HEK293T (cell line): ENCODE results near the gene LRP1B.

Source experiments
- BHLHE40 ChIP-seq: fragments of 450-650 bp; IDR thresholded peaks from 2 replicates; pipeline ENCODE4 v1.6.1; 2016; ENCODE audit warnings: mild to moderate bottlenecking, moderate library complexity, borderline replicate concordance
- ELF4 ChIP-seq: fragments of 450-650 bp; IDR thresholded peaks from 2 replicates; pipeline ENCODE4 v1.6.1; 2017; ENCODE audit warnings: antibody characterized with exemption
- HDGF ChIP-seq: fragments of 450-650 bp; IDR thresholded peaks from 2 replicates; pipeline ENCODE4 v1.6.1; 2017; ENCODE audit warnings: antibody characterized with exemption, borderline replicate concordance
- NFRKB ChIP-seq: fragments of 450-650 bp; IDR thresholded peaks from 2 replicates; pipeline ENCODE4 v1.6.1; 2016; ENCODE audit warnings: mild to moderate bottlenecking, moderate library complexity
- PKNOX1 ChIP-seq: fragments of 450-650 bp; IDR thresholded peaks from 2 replicates; pipeline ENCODE4 v1.6.1; 2016
- TARDBP ChIP-seq: fragments of 450-650 bp; IDR thresholded peaks from 2 replicates; pipeline ENCODE4 v1.6.1; 2016
- ZNF384 ChIP-seq: fragments of 450-650 bp; IDR thresholded peaks from 2 replicates; pipeline ENCODE4 v1.6.1; 2016

GRCh38 chr2:142037744-142038143 lies 93.1 kb downstream of the LRP1B start:
- TF ChIP-seq HDGF (no peak), PKNOX1 (no peak), BHLHE40 (no peak), ZNF384 (no peak), ELF4 (no peak), NFRKB (no peak), TARDBP (no peak)
